BJ (cell line): ENCODE measurements around the gene CD9. TPM values are rescaled to one million over a fixed set of nuclear protein-coding genes. Genes with fewer than 3 reads are reported as not detected.

ENCODE experiments used
- CTCF ChIA-PET: fragments of 350-600 bp; formaldehyde crosslinking; extraction: SDS; loops from one replicate; lab custom pipeline; 2021; ENCODE audit warnings: antibody characterized with exemption, inconsistent platforms; lab: Yijun Ruan, JAX
- POLR2A ChIA-PET: fragments of 300-600 bp; sonication (Branson Sonifier 250); formaldehyde crosslinking; extraction: SDS; loops from one replicate; lab custom pipeline; 2021; ENCODE audit warnings: antibody characterized with exemption; lab: Charles Lee
- DNase-seq: peaks from one replicate; pipeline ENCODE4 v3.0.0-alpha.2; 2011; ENCODE audit warnings: low read depth
- H3K27me3 ChIP-seq: 2 replicates; pipeline ENCODE4 v1.6.0; 2011; ENCODE audit warnings: low read length; ENCODE audit not compliant: control insufficient read depth, insufficient read depth
- H3K36me3 ChIP-seq: 2 replicates; pipeline ENCODE4 v1.5.1; 2011; ENCODE audit warnings: low read length; ENCODE audit not compliant: control insufficient read depth, insufficient read depth
- H3K4me3 ChIP-seq: 2 replicates; pipeline ENCODE4 v1.5.1; 2011; ENCODE audit warnings: low read depth, mild to moderate bottlenecking, control low read depth, low read length
- CTCF ChIP-seq: IDR thresholded peaks from 2 replicates; pipeline ENCODE4 v1.5.1; 2011; ENCODE audit warnings: low read depth, mild to moderate bottlenecking, control low read depth, inconsistent platforms, low read length, moderate library complexity; ENCODE audit not compliant: insufficient read depth
- polyA plus RNA-seq: library from polyadenylated mRNA; depleted of rRNA; stranded (reverse); fragments of >200 nt; gene quantifications from 2 replicates; pipeline ENCODE4 v1.2.3, GENCODE V29; 2011

The CD9 gene
- polyA plus RNA-seq, 1 experiment = 86.0 TPM

GRCh38 chr12:6202846-6203245 is 2.6 kb downstream of the CD9 start:
- ChIA-PET POLR2A (no interaction called here), CTCF (interaction anchor here (1.0 to 11.6 kb wide), 5 partner anchors 7 to 140 kb away, joined by 3 to 202 read pairs (median 12); no protein-coding TSS in a partner anchor)
- TF ChIP-seq CTCF = no peak
- Histone ChIP-seq H3K36me3 (no peaks in the 10 kb centered on the region), H3K4me3 (no peak overlapping the region), H3K27me3 (no peaks in the 10 kb centered on the region)
- no peak for DNase-seq

- ChIA-PET CTCF (interaction anchor here (2.9 to 11.6 kb wide), 3 partner anchors 8 to 81 kb away, joined by 12 to 202 read pairs (median 41); no protein-coding TSS in a partner anchor), POLR2A (interaction anchor here (0.5 kb wide), 1 partner anchor 330 kb away, joined by 4 read pairs; the partner anchor contains the start of gene GAPDH)
- Histone ChIP-seq H3K4me3 (no peak overlapping the region), H3K27me3 (no peaks in the 10 kb centered on the region), H3K36me3 (no peaks in the 10 kb centered on the region)
- DNase-seq = no peak
- no peak for TF ChIP-seq CTCF
Measured at GRCh38 chr12:6203601-6204000, 3.4 kb downstream of the CD9 start.

- no peak for TF ChIP-seq CTCF
- DNase-seq = no peak
- no peaks in the 10 kb centered on the region for H3K27me3 ChIP-seq
- H3K36me3 ChIP-seq = no peaks in the 10 kb centered on the region
- CTCF ChIA-PET = interaction anchor here (1.3 to 11.6 kb wide), 3 partner anchors 9 to 216 kb away, joined by 5 to 202 read pairs (median 12); no protein-coding TSS in a partner anchor
- H3K4me3 ChIP-seq = no peak overlapping the region
- POLR2A ChIA-PET = no interaction called here
Measured at GRCh38 chr12:6204533-6205143, 4.4 kb downstream of the CD9 start.

- TF ChIP-seq CTCF = no peak
- no peak for DNase-seq
- CTCF ChIA-PET = interaction anchor here (1.2 to 11.6 kb wide), 4 partner anchors 8 to 216 kb away, joined by 5 to 202 read pairs (median 8); no protein-coding TSS in a partner anchor
- no peak overlapping the region for H3K4me3 ChIP-seq
- POLR2A ChIA-PET = no interaction called here
- H3K27me3 ChIP-seq = no peaks in the 10 kb centered on the region
- no peaks in the 10 kb centered on the region for H3K36me3 ChIP-seq
Measured at GRCh38 chr12:6205144-6205539, 4.9 kb downstream of the CD9 start.

GRCh38 chr12:6205761-6206160 is 5.6 kb downstream of the CD9 start:
- no peak overlapping the region for H3K4me3 ChIP-seq
- no peak for DNase-seq
- H3K27me3 ChIP-seq = no peaks in the 10 kb centered on the region
- no peak for TF ChIP-seq CTCF
- ChIA-PET CTCF (interaction anchor here (1.2 to 11.6 kb wide), 4 partner anchors 8 to 71 kb away, joined by 5 to 202 read pairs (median 14); no protein-coding TSS in a partner anchor), POLR2A (no interaction called here)
- no peaks in the 10 kb centered on the region for H3K36me3 ChIP-seq
